GM13976 (cell line): Measurements from ENCODE around the gene IGF1R.

Source experiments
- DNase-seq: peaks from one replicate; pipeline ENCODE4 v3.0.0; 2012; ENCODE audit warnings: low spot score
- in situ Hi-C: fragments of 300-500 bp; cut with MboI; formaldehyde crosslinking; loops from one replicate; pipeline ENCODE4 v1.12.0; 2022; ENCODE audit warnings: low sequenced_read_pairs, mixed read lengths, inconsistent platforms; ENCODE audit not compliant: unreplicated experiment
- TF ChIP-seq, protein P1 (sequence below): IDR thresholded peaks from 2 replicates; pipeline ENCODE4 v1.5.1; 2012; ENCODE audit warnings: borderline replicate concordance, mild to moderate bottlenecking; ENCODE audit not compliant: insufficient read depth; ENCODE audit errors: extremely low read depth, missing control alignments, control extremely low read depth

IGF1R gene

DNA sequence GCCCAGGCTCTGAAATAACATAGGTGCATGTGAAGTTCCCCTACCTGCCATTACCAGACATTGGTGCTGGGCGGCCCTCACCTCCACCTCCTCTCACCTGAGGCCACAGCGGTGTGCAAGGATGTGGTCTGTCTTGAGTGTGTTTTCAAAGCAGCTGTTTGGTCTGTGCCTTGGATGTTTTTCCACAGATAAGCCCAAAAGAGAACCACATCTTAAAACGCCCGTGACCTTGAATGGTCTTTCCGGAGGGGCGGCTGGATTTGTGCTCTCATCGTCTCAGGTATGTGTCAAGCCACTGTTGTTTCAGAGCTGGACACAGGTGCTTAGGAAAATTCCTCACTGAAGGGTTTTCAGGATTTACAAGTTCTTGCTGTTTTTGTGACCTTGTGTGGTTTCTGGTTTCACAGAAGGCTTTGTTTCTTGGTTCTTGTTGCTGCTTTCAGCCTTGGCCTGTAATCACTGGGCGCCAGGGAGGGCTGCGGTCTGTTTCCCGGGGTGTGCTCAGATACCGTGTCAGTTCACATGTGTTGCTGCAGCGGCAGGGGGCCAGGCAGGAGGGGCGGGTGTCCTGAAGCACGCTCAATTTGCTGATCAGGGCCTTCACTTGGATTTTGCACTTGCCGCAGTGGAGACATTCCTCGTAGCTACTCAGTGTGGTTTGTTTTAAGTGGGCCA is 128.4 kb downstream of the IGF1R start:
- TF ChIP-seq, protein P1, sequence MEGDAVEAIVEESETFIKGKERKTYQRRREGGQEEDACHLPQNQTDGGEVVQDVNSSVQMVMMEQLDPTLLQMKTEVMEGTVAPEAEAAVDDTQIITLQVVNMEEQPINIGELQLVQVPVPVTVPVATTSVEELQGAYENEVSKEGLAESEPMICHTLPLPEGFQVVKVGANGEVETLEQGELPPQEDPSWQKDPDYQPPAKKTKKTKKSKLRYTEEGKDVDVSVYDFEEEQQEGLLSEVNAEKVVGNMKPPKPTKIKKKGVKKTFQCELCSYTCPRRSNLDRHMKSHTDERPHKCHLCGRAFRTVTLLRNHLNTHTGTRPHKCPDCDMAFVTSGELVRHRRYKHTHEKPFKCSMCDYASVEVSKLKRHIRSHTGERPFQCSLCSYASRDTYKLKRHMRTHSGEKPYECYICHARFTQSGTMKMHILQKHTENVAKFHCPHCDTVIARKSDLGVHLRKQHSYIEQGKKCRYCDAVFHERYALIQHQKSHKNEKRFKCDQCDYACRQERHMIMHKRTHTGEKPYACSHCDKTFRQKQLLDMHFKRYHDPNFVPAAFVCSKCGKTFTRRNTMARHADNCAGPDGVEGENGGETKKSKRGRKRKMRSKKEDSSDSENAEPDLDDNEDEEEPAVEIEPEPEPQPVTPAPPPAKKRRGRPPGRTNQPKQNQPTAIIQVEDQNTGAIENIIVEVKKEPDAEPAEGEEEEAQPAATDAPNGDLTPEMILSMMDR: no peak
- DNase-seq: peak; percentile 57
- in situ Hi-C loops: loop anchor here (25.0 kb wide), 1 partner anchor 286 kb away; no protein-coding TSS in a partner anchor

DNA sequence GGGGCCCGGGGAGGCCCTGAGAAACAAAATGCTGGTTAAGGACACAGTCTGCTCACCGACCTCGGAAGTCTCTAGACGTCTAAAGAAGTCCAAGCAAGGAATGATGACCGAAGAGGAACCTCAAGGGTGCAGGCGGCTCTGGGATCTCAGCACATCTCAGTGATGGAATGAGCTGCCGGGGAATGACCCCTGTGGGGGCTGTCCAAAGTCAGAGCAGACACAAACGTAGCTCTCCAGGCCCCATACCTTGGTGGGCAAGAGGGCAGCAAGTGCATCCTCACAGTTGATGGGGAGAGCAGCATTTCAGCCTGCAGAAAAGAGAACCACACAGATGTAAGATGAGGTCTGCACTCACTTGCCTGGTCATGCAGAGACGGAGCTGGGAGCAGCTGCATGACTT is 129.1 kb downstream of the IGF1R start:
- DNase-seq: no peak
- in situ Hi-C loops: loop anchor here (25.0 kb wide), 1 partner anchor 285 kb away; no protein-coding TSS in a partner anchor
- TF ChIP-seq, protein P1: no peak

DNA sequence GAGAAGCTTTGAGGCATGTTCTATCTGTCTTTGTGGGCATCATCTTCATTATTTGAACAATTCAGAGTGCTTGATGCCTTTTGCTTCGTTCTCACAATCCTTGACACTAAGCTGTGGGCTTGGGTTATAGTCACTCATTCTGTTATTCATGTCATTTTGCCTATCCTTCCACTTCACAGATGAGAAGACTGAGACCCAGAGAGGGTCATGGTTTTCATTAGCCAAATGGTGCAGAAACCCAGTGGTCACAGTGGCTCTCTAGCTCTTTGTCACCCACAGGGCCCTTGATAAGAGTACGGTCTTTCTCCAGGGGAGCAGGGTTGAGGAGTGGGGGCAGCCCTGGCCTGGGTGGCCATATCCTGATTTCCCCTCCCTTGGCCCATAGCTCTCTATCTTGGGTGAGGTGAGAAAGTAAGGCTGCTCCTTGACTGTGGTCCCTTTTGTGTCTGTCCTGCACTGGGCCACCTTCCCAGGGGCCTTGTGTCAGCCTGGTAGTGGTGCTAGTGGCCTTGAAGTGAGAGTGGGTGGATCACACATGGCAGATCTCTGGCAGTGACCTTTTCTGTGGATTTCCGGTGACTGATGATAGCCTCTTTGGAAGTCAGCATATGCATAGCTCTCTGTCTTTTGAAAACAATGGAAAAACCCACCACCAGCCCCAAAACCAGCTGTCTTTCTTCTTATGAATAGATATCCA is 130.1 kb downstream of the IGF1R start:
- TF ChIP-seq, protein P1: no peak
- no peak for DNase-seq
- in situ Hi-C loops: loop anchor here (25.0 kb wide), 1 partner anchor 284 kb away; no protein-coding TSS in a partner anchor

DNA sequence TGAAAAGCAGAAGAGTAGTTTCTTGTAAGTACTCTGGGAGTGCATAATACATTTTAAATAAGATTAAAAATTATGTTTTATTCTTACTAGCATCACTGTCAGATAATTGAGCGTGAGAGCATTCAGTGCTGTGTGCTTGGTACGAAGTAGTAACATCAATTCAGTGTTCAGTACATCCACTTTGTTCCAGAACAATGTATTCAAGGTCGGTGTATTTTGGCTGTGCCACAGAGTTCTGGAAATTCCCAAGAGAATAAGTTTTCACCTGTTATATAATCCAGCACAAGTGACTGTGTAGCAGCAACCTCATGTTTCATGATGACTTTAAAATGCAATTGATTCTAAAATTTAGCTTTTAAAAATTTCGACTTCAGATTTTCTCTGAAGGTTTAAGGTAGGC is 130.6 kb downstream of the IGF1R start:
- TF ChIP-seq, protein P1: no peak
- no peak for DNase-seq
- in situ Hi-C loops: loop anchor here (25.0 kb wide), 1 partner anchor 283 kb away; no protein-coding TSS in a partner anchor

DNA sequence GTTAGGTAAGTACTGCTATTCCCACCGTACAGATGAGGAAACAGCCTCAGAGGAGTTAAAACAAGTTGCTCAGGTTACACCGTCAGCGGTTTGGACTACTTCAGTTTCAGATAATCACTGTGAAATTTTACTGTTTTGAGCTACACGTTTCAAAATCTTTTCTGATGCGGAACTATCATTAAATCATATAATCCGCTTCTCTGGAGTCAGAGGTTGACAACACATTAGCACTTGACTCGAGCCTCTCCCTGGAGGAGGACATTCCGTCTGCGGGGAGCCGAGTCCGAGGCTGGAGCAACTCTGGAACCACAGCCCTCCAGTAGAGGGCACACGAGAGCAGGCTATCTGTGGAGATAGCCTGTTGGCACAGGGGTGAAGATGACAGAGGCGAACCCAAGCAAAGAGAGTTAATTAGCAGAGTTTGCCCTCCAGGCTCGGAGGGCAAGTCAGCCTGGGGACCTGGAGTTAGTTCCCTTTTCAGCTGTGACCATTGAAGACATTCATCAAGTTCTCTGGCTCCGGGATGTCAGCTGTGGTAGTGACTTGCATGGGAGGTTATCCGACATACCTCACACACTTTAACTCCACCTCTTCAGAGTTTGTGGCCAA is 131.2 kb downstream of the IGF1R start:
- TF ChIP-seq, protein P1: peak; percentile 85

DNA sequence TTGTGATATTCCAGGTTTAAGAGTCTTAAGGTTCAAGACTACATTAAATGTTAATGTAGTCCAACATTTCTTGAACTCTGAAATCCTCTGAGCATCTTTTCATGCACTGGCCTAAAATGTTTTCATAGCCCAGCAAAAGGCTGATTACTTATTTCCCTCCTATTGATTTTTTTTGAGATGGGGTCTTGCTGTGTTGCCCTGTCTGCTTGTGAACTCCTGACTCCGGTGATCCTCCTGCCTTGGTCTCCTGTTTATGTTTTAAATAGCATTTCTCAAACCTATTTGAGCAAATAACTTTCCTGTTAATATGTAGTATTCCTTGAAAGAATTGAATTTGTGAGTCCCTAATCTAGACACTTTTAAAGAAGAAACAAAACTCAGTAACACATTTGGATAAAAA is 133.5 kb downstream of the IGF1R start:
- TF ChIP-seq, protein P1: no peak
- DNase-seq: no peak
- in situ Hi-C loops: loop anchor here (25.0 kb wide), 1 partner anchor 280 kb away; no protein-coding TSS in a partner anchor

More for the DNA sequence above, 131.2 kb downstream of the IGF1R start:
- in situ Hi-C loops: loop anchor here (25.0 kb wide), 1 partner anchor 283 kb away; no protein-coding TSS in a partner anchor
- peak; percentile 70 for DNase-seq
